BLaER1 (cell line): ENCODE results near the gene PTPRE.
A peak's percentile ranks its signal among the peaks of the same experiment; 100 is the strongest.

Experiments
- H3K27ac ChIP-seq: shearing (Covaris generic); formaldehyde crosslinking; 2 replicates; pipeline ENCODE4 v1.8.1; 2022
- H3K27me3 ChIP-seq: shearing (Covaris generic); formaldehyde crosslinking; 2 replicates; pipeline ENCODE4 v1.8.1; 2022
- H3K36me3 ChIP-seq: shearing (Covaris generic); formaldehyde crosslinking; 2 replicates; pipeline ENCODE4 v1.8.1; 2022
- H3K4me1 ChIP-seq: shearing (Covaris generic); formaldehyde crosslinking; 2 replicates; pipeline ENCODE4 v1.8.1; 2022
- H3K4me2 ChIP-seq: shearing (Covaris generic); formaldehyde crosslinking; 2 replicates; pipeline ENCODE4 v1.8.1; 2022
- H3K4me3 ChIP-seq: shearing (Covaris generic); formaldehyde crosslinking; 2 replicates; pipeline ENCODE4 v1.8.1; 2022
- H3K9ac ChIP-seq: shearing (Covaris generic); formaldehyde crosslinking; 2 replicates; pipeline ENCODE4 v1.8.1; 2022
- H3K9me3 ChIP-seq: shearing (Covaris generic); formaldehyde crosslinking; 2 replicates; pipeline ENCODE4 v1.8.1; 2022
- H4K20me1 ChIP-seq: shearing (Covaris generic); formaldehyde crosslinking; 2 replicates; pipeline ENCODE4 v1.8.1; 2022
- Cebpa-rat ChIP-seq: shearing (Covaris generic); IDR thresholded peaks from 2 replicates; pipeline ENCODE4 v1.8.1; 2022

Gene PTPRE

GRCh38 chr10:128065881-128066534 is 159.1 kb downstream of the PTPRE start:
- H3K9me3 ChIP-seq = no peaks in the 10 kb centered on the region
- H3K27me3 ChIP-seq = no peaks in the 10 kb centered on the region
- H3K27ac ChIP-seq = peak overlapping the region; percentile 98
- peaks cover 62% of the 10 kb centered on the region for H3K36me3 ChIP-seq
- peak overlapping the region; percentile 5 for H3K9ac ChIP-seq
- peak overlapping the region; percentile 97 for H3K4me2 ChIP-seq
- TF ChIP-seq Cebpa-rat = no peak
- peaks cover 94% of the 10 kb centered on the region for H3K4me1 ChIP-seq
- H4K20me1 ChIP-seq = peaks cover 32% of the 10 kb centered on the region
- H3K4me3 ChIP-seq = no peak overlapping the region

- H3K27ac ChIP-seq = no peak overlapping the region
- no peaks in the 10 kb centered on the region for H3K9me3 ChIP-seq
- H3K4me1 ChIP-seq = peaks cover 93% of the 10 kb centered on the region
- H4K20me1 ChIP-seq = peaks cover 39% of the 10 kb centered on the region
- no peak overlapping the region for H3K4me3 ChIP-seq
- no peak overlapping the region for H3K9ac ChIP-seq
- H3K36me3 ChIP-seq = peaks cover 66% of the 10 kb centered on the region
- no peak for TF ChIP-seq Cebpa-rat
- H3K27me3 ChIP-seq = no peaks in the 10 kb centered on the region
- peak overlapping the region; percentile 97 for H3K4me2 ChIP-seq
Measured at GRCh38 chr10:128066870-128067382, 160.0 kb downstream of the PTPRE start.

GRCh38 chr10:128067691-128068397 is 160.9 kb downstream of the PTPRE start:
- H3K9ac ChIP-seq = peak overlapping the region; percentile 46; the same call in 1 of the 2 replicates
- peak overlapping the region; percentile 64 for H3K4me2 ChIP-seq
- no peaks in the 10 kb centered on the region for H3K9me3 ChIP-seq
- no peak for TF ChIP-seq Cebpa-rat
- H3K36me3 ChIP-seq = peaks cover 75% of the 10 kb centered on the region
- H3K27me3 ChIP-seq = no peaks in the 10 kb centered on the region
- peaks cover 93% of the 10 kb centered on the region for H3K4me1 ChIP-seq
- peak overlapping the region; percentile 71 for H3K27ac ChIP-seq
- H4K20me1 ChIP-seq = peaks cover 39% of the 10 kb centered on the region
- H3K4me3 ChIP-seq = no peak overlapping the region

GRCh38 chr10:128068398-128069285 is 161.7 kb downstream of the PTPRE start:
- Histone ChIP-seq H3K9me3 (no peaks in the 10 kb centered on the region), H3K4me2 (peak overlapping the region; percentile 64), H3K4me3 (no peak overlapping the region), H3K4me1 (peaks cover 95% of the 10 kb centered on the region), H3K9ac (peak overlapping the region; percentile 46; the same call in 1 of the 2 replicates), H4K20me1 (peaks cover 39% of the 10 kb centered on the region), H3K27ac (peak overlapping the region; percentile 71), H3K27me3 (no peaks in the 10 kb centered on the region), H3K36me3 (peaks cover 83% of the 10 kb centered on the region)
- TF ChIP-seq Cebpa-rat = no peak

- Histone ChIP-seq H3K36me3 (peaks cover 92% of the 10 kb centered on the region), H3K9ac (no peak overlapping the region), H3K9me3 (no peaks in the 10 kb centered on the region; the same call in 1 of the 2 replicates), H3K27me3 (no peaks in the 10 kb centered on the region), H3K4me2 (no peak overlapping the region), H3K4me1 (peaks cover 90% of the 10 kb centered on the region), H3K27ac (peak overlapping the region; percentile 41), H3K4me3 (no peak overlapping the region), H4K20me1 (peaks cover 43% of the 10 kb centered on the region)
- no peak for TF ChIP-seq Cebpa-rat
Measured at GRCh38 chr10:128069351-128070051, 162.6 kb downstream of the PTPRE start.

GRCh38 chr10:128070161-128070560 is 163.3 kb downstream of the PTPRE start:
- TF ChIP-seq Cebpa-rat = no peak
- peaks cover 96% of the 10 kb centered on the region for H3K36me3 ChIP-seq
- H4K20me1 ChIP-seq = peaks cover 47% of the 10 kb centered on the region
- H3K27me3 ChIP-seq = no peaks in the 10 kb centered on the region
- peaks cover 84% of the 10 kb centered on the region for H3K4me1 ChIP-seq
- H3K9me3 ChIP-seq = no peaks in the 10 kb centered on the region; the same call in 1 of the 2 replicates
- no peak overlapping the region for H3K4me2 ChIP-seq
- H3K27ac ChIP-seq = peak overlapping the region; percentile 46; the same call in 1 of the 2 replicates
- no peak overlapping the region for H3K4me3 ChIP-seq
- no peak overlapping the region for H3K9ac ChIP-seq

GRCh38 chr10:128070721-128071416 is 164.0 kb downstream of the PTPRE start:
- Histone ChIP-seq H4K20me1 (peaks cover 52% of the 10 kb centered on the region), H3K9me3 (no peaks in the 10 kb centered on the region; the same call in 1 of the 2 replicates), H3K27ac (peak overlapping the region; percentile 46; the same call in 1 of the 2 replicates), H3K36me3 (peaks cover 95% of the 10 kb centered on the region), H3K4me2 (no peak overlapping the region), H3K4me1 (peaks cover 77% of the 10 kb centered on the region), H3K9ac (peak overlapping the region; percentile 50), H3K4me3 (no peak overlapping the region), H3K27me3 (no peaks in the 10 kb centered on the region)
- no peak for TF ChIP-seq Cebpa-rat

GRCh38 chr10:128071417-128071782 is 164.5 kb downstream of the PTPRE start:
- H3K4me1 ChIP-seq = peaks cover 72% of the 10 kb centered on the region
- H4K20me1 ChIP-seq = peaks cover 57% of the 10 kb centered on the region
- TF ChIP-seq Cebpa-rat = no peak
- H3K4me3 ChIP-seq = no peak overlapping the region
- peaks cover 95% of the 10 kb centered on the region for H3K36me3 ChIP-seq
- no peaks in the 10 kb centered on the region; the same call in 1 of the 2 replicates for H3K9me3 ChIP-seq
- H3K4me2 ChIP-seq = no peak overlapping the region
- H3K9ac ChIP-seq = peak overlapping the region; percentile 50
- H3K27ac ChIP-seq = peak overlapping the region; percentile 46; the same call in 1 of the 2 replicates
- H3K27me3 ChIP-seq = no peaks in the 10 kb centered on the region
